SK-N-SH treated with all-trans-retinoic acid at 6 μM for 48 hours (cell line): ENCODE measurements around the gene PERCC1.

ENCODE experiments used
- ATAC-seq: fragments of 200-7000 bp; cut with Tn5 transposase; 3 replicates; pipeline ENCODE4 v1.9.1; 2020; ENCODE audit warnings: mild to moderate bottlenecking, moderate library complexity
- ARNTL ChIP-seq: fragments of 450-650 bp; formaldehyde crosslinking; IDR thresholded peaks from 2 replicates; pipeline ENCODE4 v1.5.0; 2020; ENCODE audit warnings: low read depth, mild to moderate bottlenecking, moderate library complexity, borderline replicate concordance
- BACH2 ChIP-seq: fragments of 250-450 bp; sonication (Bioruptor Pico); IDR thresholded peaks from 2 replicates; pipeline ENCODE4 v1.9.0; 2021; ENCODE audit warnings: mild to moderate bottlenecking, borderline replicate concordance
- CREB5 ChIP-seq: fragments of 250-450 bp; sonication (Bioruptor Pico); IDR thresholded peaks from 2 replicates; pipeline ENCODE4 v1.5.1; 2020; ENCODE audit warnings: low read depth, mild to moderate bottlenecking, moderate library complexity
- CSDC2 ChIP-seq: fragments of 250-450 bp; sonication (Bioruptor Pico); IDR thresholded peaks from 2 replicates; pipeline ENCODE4 v1.5.0; 2020; ENCODE audit warnings: mild to moderate bottlenecking, moderate library complexity
- CSRNP3 ChIP-seq: fragments of 250-450 bp; sonication (Bioruptor Pico); IDR thresholded peaks from 2 replicates; pipeline ENCODE4 v1.5.1; 2021; ENCODE audit warnings: mild to moderate bottlenecking, moderate library complexity
- ESRRG ChIP-seq: fragments of 250-450 bp; sonication (Bioruptor Pico); IDR thresholded peaks from 2 replicates; pipeline ENCODE4 v1.6.1; 2021; ENCODE audit warnings: mild to moderate bottlenecking
- GLIS3 ChIP-seq: fragments of 250-450 bp; sonication (Bioruptor Pico); IDR thresholded peaks from 2 replicates; pipeline ENCODE4 v1.5.0; 2020; ENCODE audit warnings: mild to moderate bottlenecking, moderate library complexity
- ISL1 ChIP-seq: fragments of 250-450 bp; sonication (Bioruptor Pico); IDR thresholded peaks from 2 replicates; pipeline ENCODE4 v2.1.2; 2022; ENCODE audit warnings: mild to moderate bottlenecking, moderate library complexity
- OSR1 ChIP-seq: fragments of 250-450 bp; sonication (Bioruptor Pico); IDR thresholded peaks from 2 replicates; pipeline ENCODE4 v1.8.0; 2022; ENCODE audit warnings: moderate library complexity, mild to moderate bottlenecking, inconsistent platforms
- POU6F1 ChIP-seq: fragments of 250-450 bp; sonication (Bioruptor Pico); IDR thresholded peaks from 2 replicates; pipeline ENCODE4 v1.8.0; 2021; ENCODE audit warnings: low read depth, mild to moderate bottlenecking, moderate library complexity, borderline replicate concordance
- PPARA ChIP-seq: fragments of 250-450 bp; sonication (Bioruptor Pico); IDR thresholded peaks from 2 replicates; pipeline ENCODE4 v1.5.0; 2020; ENCODE audit warnings: mild to moderate bottlenecking, borderline replicate concordance
- RARB ChIP-seq: fragments of 250-450 bp; sonication (Bioruptor Pico); IDR thresholded peaks from 2 replicates; pipeline ENCODE4 v1.8.0; 2021; ENCODE audit warnings: mild to moderate bottlenecking, moderate library complexity
- SNAI2 ChIP-seq: fragments of 250-450 bp; sonication (Bioruptor Pico); IDR thresholded peaks from 2 replicates; pipeline ENCODE4 v1.5.0; 2020; ENCODE audit warnings: mild to moderate bottlenecking, moderate library complexity
- TCF4 ChIP-seq: fragments of 250-450 bp; sonication (Bioruptor Pico); IDR thresholded peaks from 2 replicates; pipeline ENCODE4 v1.8.0; 2021; ENCODE audit warnings: mild to moderate bottlenecking, moderate library complexity, borderline replicate concordance
- TOX ChIP-seq: fragments of 250-450 bp; sonication (Bioruptor Pico); IDR thresholded peaks from 2 replicates; pipeline ENCODE4 v1.8.0; 2021; ENCODE audit warnings: mild to moderate bottlenecking, moderate library complexity, borderline replicate concordance
- TSHZ2 ChIP-seq: fragments of 250-450 bp; sonication (Bioruptor Pico); IDR thresholded peaks from 2 replicates; pipeline ENCODE4 v1.5.0; 2020; ENCODE audit warnings: mild to moderate bottlenecking, moderate library complexity
- ZC3H10 ChIP-seq: fragments of 250-450 bp; sonication (Bioruptor Pico); IDR thresholded peaks from 2 replicates; pipeline ENCODE4 v1.5.1; 2021; ENCODE audit warnings: mild to moderate bottlenecking, moderate library complexity
- ZFP3 ChIP-seq: fragments of 250-450 bp; sonication (Bioruptor Pico); IDR thresholded peaks from 2 replicates; pipeline ENCODE4 v1.5.0; 2020; ENCODE audit warnings: mild to moderate bottlenecking, moderate library complexity
- ZFP30 ChIP-seq: fragments of 450-650 bp; formaldehyde crosslinking; IDR thresholded peaks from 2 replicates; pipeline ENCODE4 v1.5.0; 2022; ENCODE audit warnings: mild to moderate bottlenecking, moderate library complexity
- ZNF565 ChIP-seq: fragments of 450-650 bp; formaldehyde crosslinking; conservative IDR thresholded peaks from 2 replicates; pipeline ENCODE4 v1.5.0; 2020; ENCODE audit warnings: low read depth, mild to moderate bottlenecking, moderate library complexity
- ZNF70 ChIP-seq: fragments of 450-650 bp; formaldehyde crosslinking; IDR thresholded peaks from 2 replicates; pipeline ENCODE4 v1.5.0; 2020; ENCODE audit warnings: mild to moderate bottlenecking, moderate library complexity
- ZNF8 ChIP-seq: fragments of 450-650 bp; formaldehyde crosslinking; IDR thresholded peaks from 2 replicates; pipeline ENCODE4 v1.5.0; 2020; ENCODE audit warnings: mild to moderate bottlenecking, moderate library complexity

Gene PERCC1

GRCh38 chr16:1434644-1435592 lies 4.0 kb downstream of the PERCC1 start:
- TF ChIP-seq POU6F1 (CRISPR knock-in tag) (no peak), GLIS3 (no peak), ZNF8 (CRISPR knock-in tag) (no peak), ZC3H10 (CRISPR knock-in tag) (no peak), TSHZ2 (CRISPR knock-in tag) (no peak), RARB (CRISPR knock-in tag) (no peak), ARNTL (CRISPR knock-in tag) (no peak), ZNF70 (CRISPR knock-in tag) (no peak), ZNF565 (CRISPR knock-in tag) (no peak), CSRNP3 (CRISPR knock-in tag) (no peak), TCF4 (CRISPR knock-in tag) (no peak), ISL1 (CRISPR knock-in tag) (no peak), ZFP3 (no peak), OSR1 (CRISPR knock-in tag) (no peak), BACH2 (CRISPR knock-in tag) (no peak)
- no peak for ATAC-seq

- ATAC-seq, result no peak
- TF ChIP-seq RARB (CRISPR knock-in tag), result no peak
- TF ChIP-seq ZFP30, result no peak
- no peak for TF ChIP-seq ISL1 (CRISPR knock-in tag)
- no peak for TF ChIP-seq TCF4 (CRISPR knock-in tag)
- TF ChIP-seq ZFP3, result no peak
- no peak for TF ChIP-seq TOX
- TF ChIP-seq BACH2 (CRISPR knock-in tag), result no peak
Measured at GRCh38 chr16:1435921-1436697, 5.2 kb downstream of the PERCC1 start.

GRCh38 chr16:1436731-1437355 lies 6.0 kb downstream of the PERCC1 start:
- ATAC-seq, result no peak
- no peak for TF ChIP-seq ESRRG (CRISPR knock-in tag)
- TF ChIP-seq PPARA (CRISPR knock-in tag), result no peak
- no peak for TF ChIP-seq TSHZ2 (CRISPR knock-in tag)
- TF ChIP-seq ZC3H10 (CRISPR knock-in tag), result no peak
- no peak for TF ChIP-seq RARB (CRISPR knock-in tag)
- TF ChIP-seq ARNTL (CRISPR knock-in tag), result no peak
- TF ChIP-seq CSDC2 (CRISPR knock-in tag), result no peak
- TF ChIP-seq ZFP3, result no peak
- TF ChIP-seq ISL1 (CRISPR knock-in tag), result no peak
- TF ChIP-seq SNAI2, result no peak
- no peak for TF ChIP-seq CREB5 (CRISPR knock-in tag)
- TF ChIP-seq TCF4 (CRISPR knock-in tag), result no peak
- TF ChIP-seq ZNF70 (CRISPR knock-in tag), result no peak
